GM19239 (cell line): ENCODE results near the gene OR6C6.
"Not testable (repeated sequence)": the region's sequence is repeated elsewhere in the genome, so short reads cannot be mapped to it uniquely, and the experiment has no call there.

ENCODE experiments used
- DNase-seq: peaks from one replicate; pipeline ENCODE4 v3.0.0; 2011; ENCODE audit warnings: low spot score; ENCODE audit not compliant: insufficient read length
- FAIRE-seq: peaks from 2 replicates; lab custom pipeline; 2011; peaks lifted over from hg19 to GRCh38; lab: Jason Lieb, UNC

OR6C6 gene

GRCh38 chr12:55296469-55296868 lies at the start of gene OR6C6:
Gene OR6C6 (minus strand): TSS chr12:55296569. CDS start chr12:55295232, 1,337 bp downstream.
- FAIRE-seq, result no peak

GRCh38 chr12:55336002-55336401 lies 39.6 kb upstream of the OR6C6 start:
- no peak for FAIRE-seq
- DNase-seq, result no peak

More at GRCh38 chr12:55296469-55296868, at the start of gene OR6C6:
- DNase-seq, result no peak

GRCh38 chr12:55330446-55330845 lies 34.1 kb upstream of the OR6C6 start, which contains the start of gene OR6C3:
Gene OR6C3 (plus strand): TSS chr12:55330746. CDS start chr12:55331701, 955 bp downstream.
- DNase-seq, result no peak
- no peak for FAIRE-seq

- DNase-seq, FAIRE-seq: not testable (repeated sequence)
These were observed 29.4 kb upstream of the OR6C6 start for GRCh38 chr12:55325801-55326200.

- FAIRE-seq (no peak), DNase-seq (no peak)
These were observed 23.8 kb upstream of the OR6C6 start for GRCh38 chr12:55320201-55320600.

- FAIRE-seq (no peak), DNase-seq (no peak)
These were observed 17.7 kb upstream of the OR6C6 start, which contains the start of gene OR6C1 for GRCh38 chr12:55314043-55314442. Gene OR6C1 (plus strand): TSS chr12:55314343. CDS start chr12:55320600, 6,257 bp downstream.

- FAIRE-seq (no peak), DNase-seq (no peak)
These were observed 6.4 kb downstream of the OR6C6 start for GRCh38 chr12:55289999-55290398.

- FAIRE-seq (no peak), DNase-seq (no peak)
These were observed 15.4 kb downstream of the OR6C6 start for GRCh38 chr12:55280991-55281390.

- FAIRE-seq (no peak), DNase-seq (no peak)
These were observed 38.1 kb downstream of the OR6C6 start for GRCh38 chr12:55258303-55258702.

GRCh38 chr12:55256831-55257230 lies 39.5 kb downstream of the OR6C6 start:
- FAIRE-seq (no peak), DNase-seq (no peak)

- no peak for DNase-seq
- no peak for FAIRE-seq
These were observed 43.1 kb downstream of the OR6C6 start for GRCh38 chr12:55253281-55253680.

- DNase-seq (no peak), FAIRE-seq (no peak)
These were observed 45.4 kb downstream of the OR6C6 start for GRCh38 chr12:55250944-55251343.

- DNase-seq (no peak), FAIRE-seq (no peak)
These were observed 50.2 kb downstream of the OR6C6 start for GRCh38 chr12:55246159-55246558.

GRCh38 chr12:55244309-55244708 lies 52.1 kb downstream of the OR6C6 start, which contains the start of gene OR6C74:
Gene OR6C74 (plus strand): TSS chr12:55244609. CDS start chr12:55247288, 2,679 bp downstream.
- no peak for FAIRE-seq

More at GRCh38 chr12:55244309-55244708, 52.1 kb downstream of the OR6C6 start, which contains the start of gene OR6C74:
- DNase-seq, result no peak
